SK-N-DZ (cell line): ENCODE results near the gene ARHGAP28.
"Not testable (repeated sequence)": the region's sequence is repeated elsewhere in the genome, so short reads cannot be mapped to it uniquely, and the experiment has no call there.

ENCODE experiments used
- DNase-seq: peaks from one replicate; pipeline ENCODE4 v3.0.0-alpha.2; 2015; ENCODE audit warnings: low spot score

ARHGAP28 gene

GRCh38 chr18:6775702-6776101, 46.2 kb downstream of the ARHGAP28 start:
- DNase-seq, result no peak

GRCh38 chr18:6776188-6776587, 46.7 kb downstream of the ARHGAP28 start:
- no peak for DNase-seq

- DNase-seq, result no peak
Observed at GRCh38 chr18:6777509-6777908, 48.0 kb downstream of the ARHGAP28 start.

GRCh38 chr18:6778459-6779247, 49.1 kb downstream of the ARHGAP28 start:
- DNase-seq, result no peak

- DNase-seq, result peak; percentile 35
Observed at GRCh38 chr18:6781142-6781714, 51.7 kb downstream of the ARHGAP28 start.

GRCh38 chr18:6781796-6782195, 52.3 kb downstream of the ARHGAP28 start:
- DNase-seq, result no peak

DNA sequence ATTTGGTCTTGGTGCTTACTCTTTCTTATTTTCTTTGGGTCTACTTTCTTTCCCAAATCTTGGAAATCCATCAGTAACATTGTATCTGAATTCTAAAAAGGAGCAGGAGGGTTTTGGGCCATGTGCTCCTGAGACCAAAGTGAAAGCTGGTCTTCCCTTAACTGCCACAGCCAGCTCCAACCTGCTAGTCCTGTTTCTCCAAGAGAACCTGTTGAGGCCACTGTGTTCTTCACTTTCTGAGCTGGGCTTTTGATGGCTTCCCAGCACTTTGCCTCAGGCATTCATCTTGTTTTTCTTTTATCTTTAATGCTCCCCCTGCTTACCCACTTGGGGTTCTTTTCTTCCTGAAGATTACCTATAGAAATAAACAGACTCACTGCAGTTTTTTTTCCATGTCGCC, 53.3 kb downstream of the ARHGAP28 start:
- DNase-seq, result no peak

- DNase-seq, result no peak
Observed at GRCh38 chr18:6784046-6784445, 54.5 kb downstream of the ARHGAP28 start.

- no peak for DNase-seq
Observed at GRCh38 chr18:6785001-6785400, 55.5 kb downstream of the ARHGAP28 start.

DNA sequence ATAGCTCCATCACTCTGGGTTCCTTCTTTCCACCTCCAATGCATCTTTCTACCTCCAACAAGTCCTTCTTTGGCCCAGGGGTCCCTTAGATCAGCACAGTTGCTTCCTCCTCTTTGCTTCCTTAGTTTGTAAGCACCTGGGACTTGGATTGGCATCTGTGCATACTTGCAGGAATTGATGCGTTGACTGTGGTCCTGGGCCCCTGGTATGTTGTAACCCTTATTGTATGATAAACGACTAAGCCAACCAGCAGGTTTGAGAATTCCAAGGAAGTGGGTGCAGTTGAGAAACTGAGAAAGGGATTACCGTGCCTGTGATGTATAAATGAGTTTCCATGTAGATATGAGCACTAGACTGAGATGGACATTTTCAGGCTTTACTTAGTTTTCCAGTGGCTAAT, 55.9 kb downstream of the ARHGAP28 start:
- no peak for DNase-seq

GRCh38 chr18:6792391-6792790, 62.9 kb downstream of the ARHGAP28 start:
- DNase-seq, result no peak

DNA sequence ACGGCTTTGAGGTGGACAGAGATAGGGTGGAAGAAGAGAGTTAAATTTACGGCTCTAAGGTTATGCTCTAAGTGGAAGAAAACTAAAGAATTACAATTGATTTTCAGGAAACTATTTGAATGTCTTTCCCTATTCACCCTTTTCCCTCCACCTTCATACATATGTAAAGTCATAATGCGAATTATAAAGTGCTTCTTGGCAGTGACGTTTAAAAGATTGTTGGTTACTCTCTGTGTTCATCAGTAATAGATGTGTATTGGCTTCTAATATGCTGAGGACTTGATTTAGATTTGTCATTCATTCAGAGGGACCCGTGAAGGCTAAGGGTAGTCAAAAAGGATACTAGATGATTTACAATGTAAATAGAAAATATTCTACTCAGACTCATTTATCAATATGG, 63.9 kb downstream of the ARHGAP28 start:
- DNase-seq, result no peak

GRCh38 chr18:6793986-6794385, 64.5 kb downstream of the ARHGAP28 start:
- DNase-seq, result no peak

- no peak for DNase-seq
Observed at GRCh38 chr18:6795307-6795706, 65.8 kb downstream of the ARHGAP28 start.

GRCh38 chr18:6796511-6796910, 67.0 kb downstream of the ARHGAP28 start:
- DNase-seq, result no peak

DNA sequence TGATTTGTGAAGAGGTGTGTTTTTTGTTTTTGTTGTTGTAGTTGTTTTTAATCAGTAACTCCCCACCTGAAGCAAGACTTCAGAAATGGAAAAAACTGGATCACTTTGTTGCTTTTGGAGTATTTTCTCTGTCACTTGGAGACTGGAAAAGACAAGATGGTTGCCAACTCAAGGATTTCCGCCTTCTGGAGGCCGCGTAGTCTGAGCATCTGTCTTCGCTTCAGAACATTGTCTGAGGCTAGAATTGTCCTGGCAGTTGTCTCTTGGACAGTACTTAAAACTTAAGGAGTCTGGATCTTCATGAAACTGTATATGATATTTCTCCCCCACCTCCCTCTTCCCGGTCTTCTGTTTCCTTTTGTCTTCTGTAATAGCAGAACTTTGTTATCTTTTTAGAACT, 67.7 kb downstream of the ARHGAP28 start:
- no peak for DNase-seq

GRCh38 chr18:6798896-6799295, 69.4 kb downstream of the ARHGAP28 start:
- no peak for DNase-seq

DNA sequence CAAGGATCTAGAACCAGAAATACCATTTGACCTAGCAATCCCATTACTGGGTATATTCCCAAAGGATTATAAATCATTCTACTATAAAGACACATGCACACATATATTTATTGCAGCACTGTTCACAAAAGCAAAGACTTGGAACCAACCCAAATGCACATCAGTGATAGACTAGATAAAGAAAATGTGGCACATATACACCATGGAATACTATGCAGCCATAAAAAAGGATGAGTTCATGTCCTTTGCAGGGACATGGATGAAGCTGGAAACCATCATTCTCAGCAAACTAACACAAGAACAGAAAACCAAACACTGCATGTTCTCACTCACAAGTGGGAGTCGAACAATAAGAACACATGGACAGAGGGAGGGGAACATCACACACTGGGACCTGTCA, 70.8 kb downstream of the ARHGAP28 start:
- DNase-seq, result not testable (repeated sequence)

- peak; percentile 10 for DNase-seq
Observed at GRCh38 chr18:6807515-6808257, 78.2 kb downstream of the ARHGAP28 start.

- no peak for DNase-seq
Observed at GRCh38 chr18:6810191-6810590, 80.7 kb downstream of the ARHGAP28 start.

DNA sequence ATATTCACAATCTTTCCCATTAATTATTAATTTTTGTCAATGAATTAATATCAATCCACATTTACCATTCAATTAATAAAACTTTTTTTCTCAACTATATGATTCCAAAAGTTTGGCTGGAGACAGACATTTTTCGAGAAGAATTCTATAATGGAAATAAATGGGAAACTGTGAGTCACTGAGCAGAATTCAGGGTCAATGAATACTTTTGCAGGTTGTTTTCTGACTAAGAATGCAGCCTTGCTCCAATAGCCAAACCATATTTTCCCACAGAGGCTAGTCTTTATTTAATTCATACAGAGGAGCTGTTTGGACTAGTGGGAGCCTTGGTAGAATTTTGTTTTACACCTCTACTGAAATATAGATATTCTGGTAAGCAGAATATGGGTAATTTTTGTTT, 82.3 kb downstream of the ARHGAP28 start:
- no peak for DNase-seq

DNA sequence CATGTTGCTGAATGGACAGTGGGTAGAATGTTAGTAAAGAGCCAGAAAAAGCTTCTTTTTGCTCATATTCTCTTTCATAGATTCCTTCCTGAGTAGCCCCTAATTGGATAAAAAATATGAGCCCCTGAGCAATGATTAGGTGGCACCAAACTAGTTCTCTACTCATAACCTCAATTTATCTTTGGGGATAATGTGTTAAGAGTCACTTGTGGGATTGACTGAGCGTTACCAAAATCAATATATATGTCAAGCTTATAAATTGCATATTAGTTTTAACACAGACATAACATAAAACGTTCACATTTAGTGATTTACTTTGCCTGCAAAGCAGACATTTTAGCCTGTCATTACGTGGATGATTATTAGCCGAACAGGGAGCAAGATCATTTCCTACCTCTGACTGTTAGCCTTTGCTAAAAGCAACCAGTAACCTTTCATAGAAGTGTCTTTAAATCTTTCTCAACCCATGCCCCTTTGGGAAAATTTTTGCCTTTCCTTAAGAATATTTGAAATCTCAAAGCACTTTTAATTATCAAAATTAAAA, 85.4 kb downstream of the ARHGAP28 start:
- no peak for DNase-seq
